Endothelial cell of umbilical vein (primary cell): ENCODE measurements around the gene PHLDB2.

Experiments
- EZH2 ChIP-seq: IDR thresholded peaks from 2 replicates; pipeline ENCODE4 v1.6.1; 2012; ENCODE audit warnings: borderline replicate concordance, low read depth, mild to moderate bottlenecking, moderate library complexity, low read length, inconsistent platforms; ENCODE audit not compliant: severe bottlenecking
- FOS ChIP-seq: IDR thresholded peaks from 2 replicates; pipeline ENCODE4 v1.6.1; 2011; ENCODE audit warnings: mild to moderate bottlenecking, low read length, moderate library complexity, borderline replicate concordance; ENCODE audit not compliant: insufficient read depth
- GATA2 ChIP-seq: IDR thresholded peaks from 2 replicates; pipeline ENCODE4 v1.7.0; 2011; ENCODE audit warnings: low read depth, mild to moderate bottlenecking, moderate library complexity, mixed read lengths, low read length; ENCODE audit not compliant: insufficient read length, insufficient read depth
- JUN ChIP-seq: IDR thresholded peaks from 2 replicates; pipeline ENCODE4 v1.6.1; 2011; ENCODE audit warnings: borderline replicate concordance, low read depth; ENCODE audit not compliant: insufficient read length, insufficient read depth
- MYC ChIP-seq: IDR thresholded peaks from one replicate; pipeline ENCODE4 v1.6.1; 2011; ENCODE audit warnings: mild to moderate bottlenecking, low read depth, low read length
- POLR2A ChIP-seq: IDR thresholded peaks from 2 replicates; pipeline ENCODE4 v1.6.1; 2012; ENCODE audit warnings: low read depth, mild to moderate bottlenecking, control low read depth, low read length
- POLR2AphosphoS5 ChIP-seq: IDR thresholded peaks from 2 replicates; pipeline ENCODE4 v1.6.1; 2012; ENCODE audit warnings: low read depth, mild to moderate bottlenecking, control low read depth, low read length, moderate library complexity; ENCODE audit not compliant: insufficient read depth
- TF ChIP-seq, protein P1 (sequence below), 2 donors: IDR thresholded peaks; 1 replicate in 1 of 2; 2 replicates in 1 of 2; pipeline ENCODE4 v1.5.1; 2011; ENCODE audit warnings: low read length in 2 of 2, mild to moderate bottlenecking in 2 of 2, moderate library complexity in 2 of 2, control low read depth in 1 of 2, inconsistent platforms in 1 of 2, low read depth in 1 of 2; ENCODE audit not compliant: insufficient read depth in 1 of 2; ENCODE audit errors: extremely low read depth in 1 of 2
- TF ChIP-seq, protein P2 (sequence below): IDR thresholded peaks from 2 replicates; pipeline ENCODE4 v1.6.1; 2011; ENCODE audit not compliant: insufficient read depth, insufficient read length

DNA sequence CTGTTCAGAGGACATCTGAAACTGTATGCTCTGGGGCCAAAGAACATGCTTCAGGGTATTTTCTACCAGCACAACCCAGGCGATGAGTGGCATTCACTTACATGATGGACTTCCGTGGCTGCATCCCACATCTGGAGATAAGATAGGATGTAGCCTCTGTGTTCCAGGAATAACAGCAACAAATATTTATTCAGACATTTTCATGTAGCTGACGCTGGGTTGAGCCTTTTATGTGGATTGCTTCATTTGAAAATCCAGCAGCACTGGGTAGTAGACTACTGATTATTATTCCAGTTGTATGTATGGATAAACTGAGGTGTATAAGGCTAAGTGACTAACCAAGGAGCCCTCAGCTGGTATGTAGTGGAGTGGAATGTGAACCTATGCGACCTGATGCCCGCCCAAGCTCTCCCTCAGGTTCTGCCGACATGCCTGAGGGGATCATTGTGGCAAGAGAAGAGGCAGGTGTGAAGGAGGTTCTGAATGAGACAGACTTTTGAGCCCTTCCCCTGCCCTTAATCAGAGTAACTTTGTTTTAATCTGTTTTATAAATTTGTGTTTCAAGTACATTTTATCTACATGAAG lies 93.9 kb downstream of the PHLDB2 start:
- TF ChIP-seq, protein P1, sequence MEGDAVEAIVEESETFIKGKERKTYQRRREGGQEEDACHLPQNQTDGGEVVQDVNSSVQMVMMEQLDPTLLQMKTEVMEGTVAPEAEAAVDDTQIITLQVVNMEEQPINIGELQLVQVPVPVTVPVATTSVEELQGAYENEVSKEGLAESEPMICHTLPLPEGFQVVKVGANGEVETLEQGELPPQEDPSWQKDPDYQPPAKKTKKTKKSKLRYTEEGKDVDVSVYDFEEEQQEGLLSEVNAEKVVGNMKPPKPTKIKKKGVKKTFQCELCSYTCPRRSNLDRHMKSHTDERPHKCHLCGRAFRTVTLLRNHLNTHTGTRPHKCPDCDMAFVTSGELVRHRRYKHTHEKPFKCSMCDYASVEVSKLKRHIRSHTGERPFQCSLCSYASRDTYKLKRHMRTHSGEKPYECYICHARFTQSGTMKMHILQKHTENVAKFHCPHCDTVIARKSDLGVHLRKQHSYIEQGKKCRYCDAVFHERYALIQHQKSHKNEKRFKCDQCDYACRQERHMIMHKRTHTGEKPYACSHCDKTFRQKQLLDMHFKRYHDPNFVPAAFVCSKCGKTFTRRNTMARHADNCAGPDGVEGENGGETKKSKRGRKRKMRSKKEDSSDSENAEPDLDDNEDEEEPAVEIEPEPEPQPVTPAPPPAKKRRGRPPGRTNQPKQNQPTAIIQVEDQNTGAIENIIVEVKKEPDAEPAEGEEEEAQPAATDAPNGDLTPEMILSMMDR (IDR thresholded peaks at IDR 0.05; ENCODE audit: extremely low read depth in 1 of 2, insufficient read depth in 1 of 2, low read depth in 1 of 2, low read length in 2 of 2) = no peak
- no peak for TF ChIP-seq POLR2A
- no peak for TF ChIP-seq EZH2
- TF ChIP-seq, protein P2, sequence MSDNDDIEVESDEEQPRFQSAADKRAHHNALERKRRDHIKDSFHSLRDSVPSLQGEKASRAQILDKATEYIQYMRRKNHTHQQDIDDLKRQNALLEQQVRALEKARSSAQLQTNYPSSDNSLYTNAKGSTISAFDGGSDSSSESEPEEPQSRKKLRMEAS = no peak
- TF ChIP-seq POLR2AphosphoS5 = no peak
- no peak for TF ChIP-seq FOS
- TF ChIP-seq GATA2 = no peak
- no peak for TF ChIP-seq MYC
- no peak for TF ChIP-seq JUN
